ENCODE results near the gene USP5.

- TF ChIP-seq CTCF (IDR thresholded peaks at IDR 0.05) = no peak
- TF ChIP-seq POLR2A (IDR thresholded peaks at IDR 0.05) = no peak
These were observed 34.9 kb upstream of the USP5 start for GRCh38 chr12:6817098-6817497.

All from heart left ventricle (tissue), 13 donors.